ENCODE results near the gene MRPL53. TPM values are rescaled to one million over a fixed set of nuclear protein-coding genes. Genes with fewer than 3 reads are reported as not detected.

Gene MRPL53
- total RNA-seq, 1 donor from 2014 or later: 45.8 TPM

DNA sequence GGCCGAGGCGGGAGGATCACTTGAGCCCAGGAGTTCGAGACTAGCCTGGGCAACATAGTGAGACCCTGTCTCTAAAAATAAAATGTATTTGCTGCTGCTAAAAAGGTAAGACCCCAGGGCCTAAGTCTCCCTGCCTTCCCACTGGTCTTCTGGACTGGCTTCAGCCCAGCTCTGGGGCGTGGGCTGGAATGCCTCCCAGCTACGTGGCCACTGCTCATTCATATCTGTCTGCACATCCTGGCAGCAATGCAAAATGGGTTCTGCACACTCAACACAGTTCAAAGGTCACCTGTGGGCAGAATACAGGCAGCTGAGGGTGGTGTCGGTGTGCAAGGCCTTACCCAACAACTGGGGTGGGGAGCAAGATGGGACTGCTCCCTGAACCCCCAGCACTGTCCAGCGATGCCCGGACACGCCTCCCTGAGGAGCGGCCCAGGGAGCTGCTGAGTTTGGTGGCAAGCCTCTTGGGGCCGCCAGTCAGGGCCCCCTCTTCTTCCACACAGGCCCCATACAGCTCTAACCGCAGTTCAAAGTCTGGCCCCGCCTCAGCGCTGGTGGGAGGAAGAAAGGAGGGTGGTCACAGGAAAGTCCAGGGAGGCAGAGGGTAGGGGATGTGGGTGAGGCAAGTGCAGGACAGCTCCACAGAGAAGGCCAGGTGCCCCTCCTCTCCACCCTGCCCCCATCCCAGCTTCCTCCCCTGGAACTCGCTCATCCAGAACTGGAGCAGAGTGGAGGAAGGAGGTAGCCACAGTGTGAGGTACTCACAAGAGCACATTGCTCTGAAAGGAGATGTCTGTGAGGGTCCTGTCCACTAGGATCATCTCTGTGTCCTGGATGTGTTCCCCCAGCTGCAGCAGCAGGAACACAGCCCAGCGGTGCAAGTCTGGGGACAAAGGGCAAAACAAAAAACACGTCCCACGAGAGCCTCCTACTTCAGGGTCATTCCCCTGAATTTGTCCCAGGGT is 42.7 kb downstream of the MRPL53 start:
- no peak for DNase-seq (ENCODE audit: low read depth, low spot score)

DNA sequence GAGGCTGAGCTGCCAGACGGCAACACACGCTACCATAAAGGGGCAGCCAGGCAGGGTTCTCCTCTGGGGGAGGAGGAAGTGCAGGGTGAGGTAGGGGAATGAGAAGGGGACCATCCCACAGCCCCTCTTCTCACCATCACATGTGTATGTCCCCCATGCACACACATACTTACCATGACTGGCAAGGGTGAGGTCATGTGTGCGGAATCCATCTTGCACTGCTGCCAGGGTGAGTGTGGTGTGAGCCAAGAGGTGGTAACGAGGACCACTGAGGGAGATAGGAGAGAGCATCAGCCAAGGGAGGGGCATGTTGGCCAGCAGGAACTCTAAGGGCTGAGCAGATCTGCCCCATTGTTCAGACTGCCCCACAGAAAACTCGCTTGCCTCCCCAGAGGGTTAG is 43.8 kb downstream of the MRPL53 start:
- DNase-seq (ENCODE audit: low read depth, low spot score): no peak

GRCh38 chr2:74427551-74427950 is 44.9 kb downstream of the MRPL53 start:
- no peak for DNase-seq (ENCODE audit: low read depth, low spot score)

- no peak for DNase-seq (ENCODE audit: low read depth, low spot score)
Observed at GRCh38 chr2:74426181-74426758, 46.2 kb downstream of the MRPL53 start.

- DNase-seq (ENCODE audit: low read depth, low spot score): no peak
Observed at GRCh38 chr2:74425523-74425922, 47.0 kb downstream of the MRPL53 start.

DNA sequence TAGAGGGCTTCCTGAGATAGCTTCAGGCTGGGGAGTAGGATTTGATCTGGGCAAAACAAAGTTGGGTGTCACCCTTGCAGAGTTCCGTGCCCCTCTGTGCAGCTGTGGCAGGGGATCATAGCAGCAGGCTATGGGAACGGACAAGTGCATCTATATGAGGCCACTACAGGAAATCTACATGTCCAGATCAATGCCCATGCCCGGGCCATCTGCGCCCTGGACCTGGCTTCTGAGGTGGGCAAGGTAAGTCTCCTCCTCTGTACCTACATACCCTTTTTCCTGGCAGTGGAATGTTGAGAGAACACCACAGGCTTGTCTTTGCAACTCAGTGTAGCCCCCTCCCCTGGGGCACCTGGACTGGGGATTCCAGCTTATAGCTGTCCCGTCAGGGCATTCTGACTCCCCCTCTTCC is 47.5 kb downstream of the MRPL53 start:
- no peak for DNase-seq (ENCODE audit: low read depth, low spot score)

GRCh38 chr2:74424139-74424992 is 48.1 kb downstream of the MRPL53 start:
- DNase-seq (ENCODE audit: low read depth, low spot score): no peak

DNA sequence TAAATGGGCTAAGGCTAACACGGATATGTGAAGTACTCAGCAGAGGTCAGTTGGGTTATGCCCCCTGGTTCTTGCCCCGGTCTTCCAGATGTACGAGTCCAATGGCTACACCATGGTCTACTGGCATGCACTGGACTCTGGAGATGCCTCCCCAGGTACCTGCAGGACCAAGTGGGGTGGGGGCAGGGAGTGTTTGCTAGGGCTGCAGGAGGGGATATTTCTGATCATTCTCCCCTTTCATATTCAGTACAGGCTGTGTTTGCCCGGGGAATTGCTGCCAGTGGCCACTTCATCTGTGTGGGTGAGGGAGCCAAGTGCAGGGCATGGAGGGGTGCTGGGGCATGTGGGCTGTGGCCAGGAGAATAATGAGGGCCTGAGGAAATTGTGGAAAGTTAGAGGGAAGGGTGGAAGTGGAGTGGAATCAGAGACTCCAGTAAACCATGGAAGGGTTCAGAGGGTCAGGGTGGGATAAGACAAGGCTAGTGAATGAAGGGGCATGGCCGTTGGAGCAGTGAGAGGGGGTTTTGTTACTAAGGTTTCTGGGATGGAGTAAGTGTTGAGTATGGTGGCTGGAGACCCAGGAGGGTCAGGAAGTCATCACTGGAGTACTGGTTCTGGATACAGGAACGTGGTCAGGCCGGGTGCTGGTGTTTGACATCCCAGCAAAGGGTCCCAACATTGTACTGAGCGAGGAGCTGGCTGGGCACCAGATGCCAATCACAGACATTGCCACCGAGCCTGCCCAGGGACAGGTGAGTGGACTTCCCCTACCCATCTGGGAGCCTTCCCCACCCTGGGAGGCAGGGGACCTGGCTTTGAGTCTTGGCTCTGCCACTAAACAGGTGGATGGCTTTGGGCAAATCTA is 49.0 kb downstream of the MRPL53 start:
- no peak for DNase-seq (ENCODE audit: low read depth, low spot score)

Other genes with a start within 250 kb of the MRPL53 start
- gene SLC4A5, start 129.3 kb downstream of the MRPL53 start, total RNA-seq: 0.04 TPM in 1 of 2 replicates, not detected in the other
- 143 and 172 TPM in 2 replicates for gene DCTN1, start 92.4 kb downstream of the MRPL53 start, total RNA-seq
- 0.13 and 0.28 TPM in 2 replicates for gene C2orf81, start 51.1 kb downstream of the MRPL53 start, total RNA-seq
- gene WDR54, start 51.0 kb downstream of the MRPL53 start, total RNA-seq: 40.7 and 59.7 TPM in 2 replicates
- gene RTKN, start 30.7 kb downstream of the MRPL53 start, total RNA-seq: 6.1 and 8.8 TPM in 2 replicates
- 13.1 and 16.2 TPM in 2 replicates for gene INO80B, start 17.6 kb downstream of the MRPL53 start, total RNA-seq
- gene WBP1, start 14.2 kb downstream of the MRPL53 start, total RNA-seq: 26.7 and 33.4 TPM in 2 replicates
- gene MOGS, start 7.3 kb downstream of the MRPL53 start, total RNA-seq: 75.1 and 82.4 TPM in 2 replicates
- 14.4 and 21.1 TPM in 2 replicates for gene CCDC142, start 10.3 kb upstream of the MRPL53 start, total RNA-seq
- 7.3 and 10.1 TPM in 2 replicates for gene TTC31, start 10.4 kb upstream of the MRPL53 start, total RNA-seq
- gene LBX2, start 26.9 kb upstream of the MRPL53 start, total RNA-seq: 2.4 and 4.2 TPM in 2 replicates
- gene PCGF1, start 35.0 kb upstream of the MRPL53 start, total RNA-seq: 15.0 and 18.2 TPM in 2 replicates
- not detected in 2 replicates for gene TLX2, start 41.8 kb upstream of the MRPL53 start, total RNA-seq
- gene DQX1, start 53.6 kb upstream of the MRPL53 start, total RNA-seq: not detected in 2 replicates
- 95.4 and 124 TPM in 2 replicates for gene AUP1, start 57.0 kb upstream of the MRPL53 start, total RNA-seq
- 52.5 and 59.9 TPM in 2 replicates for gene HTRA2, start 57.3 kb upstream of the MRPL53 start, total RNA-seq
- 1.2 and 1.8 TPM in 2 replicates for gene LOXL3, start 81.3 kb upstream of the MRPL53 start, total RNA-seq
- 15.7 and 20.9 TPM in 2 replicates for gene DOK1, start 82.0 kb upstream of the MRPL53 start, total RNA-seq
- not detected in 2 replicates for gene M1AP, start 175.7 kb upstream of the MRPL53 start, total RNA-seq
- gene SEMA4F, start 181.6 kb upstream of the MRPL53 start, total RNA-seq: 5.5 and 6.4 TPM in 2 replicates

All from pulmonary artery endothelial cell (primary cell).